HG02981 (cell line): ENCODE measurements around the gene ETV4.

Experiments
- ATAC-seq: cut with Tn5 transposase; IDR thresholded peaks from one replicate; pipeline ENCODE4 v1.9.1; 2021; ENCODE audit warnings: mild to moderate bottlenecking, moderate library complexity; ENCODE audit not compliant: unreplicated experiment

ETV4 gene

GRCh38 chr17:43546319-43547188, at the start of gene ETV4:
Gene ETV4 (minus strand): TSS chr17:43546340. CDS start chr17:43545617, 723 bp downstream.
- peak; percentile 73 for ATAC-seq

- ATAC-seq: no peak
Measured at GRCh38 chr17:43595466-43595865, 49.3 kb upstream of the ETV4 start.

GRCh38 chr17:43591779-43592562, 45.8 kb upstream of the ETV4 start:
- no peak for ATAC-seq

GRCh38 chr17:43591001-43591400, 44.9 kb upstream of the ETV4 start:
- no peak for ATAC-seq

- no peak for ATAC-seq
Measured at GRCh38 chr17:43588664-43589435, 42.7 kb upstream of the ETV4 start.

GRCh38 chr17:43588121-43588520, 42.0 kb upstream of the ETV4 start:
- ATAC-seq: no peak

- no peak for ATAC-seq
Measured at GRCh38 chr17:43587647-43588046, 41.5 kb upstream of the ETV4 start.

- no peak for ATAC-seq
Measured at GRCh38 chr17:43584666-43585102, 38.5 kb upstream of the ETV4 start.

- no peak for ATAC-seq
Measured at GRCh38 chr17:43583332-43583731, 37.2 kb upstream of the ETV4 start.

- no peak for ATAC-seq
Measured at GRCh38 chr17:43581613-43582012, 35.5 kb upstream of the ETV4 start.

GRCh38 chr17:43581130-43581529, 35.0 kb upstream of the ETV4 start:
- ATAC-seq: no peak

GRCh38 chr17:43579566-43580140, 33.5 kb upstream of the ETV4 start:
- no peak for ATAC-seq

- no peak for ATAC-seq
Measured at GRCh38 chr17:43578699-43579565, 32.8 kb upstream of the ETV4 start.

- ATAC-seq: no peak
Measured at GRCh38 chr17:43578404-43578698, 32.2 kb upstream of the ETV4 start.

GRCh38 chr17:43577664-43578403, 31.7 kb upstream of the ETV4 start:
- ATAC-seq: no peak

GRCh38 chr17:43576563-43577229, 30.6 kb upstream of the ETV4 start:
- ATAC-seq: no peak

GRCh38 chr17:43574896-43575525, 28.9 kb upstream of the ETV4 start:
- no peak for ATAC-seq

GRCh38 chr17:43574348-43574747, 28.2 kb upstream of the ETV4 start:
- no peak for ATAC-seq
